ENCODE measurements around the gene DNAH9.

The DNAH9 gene

DNA sequence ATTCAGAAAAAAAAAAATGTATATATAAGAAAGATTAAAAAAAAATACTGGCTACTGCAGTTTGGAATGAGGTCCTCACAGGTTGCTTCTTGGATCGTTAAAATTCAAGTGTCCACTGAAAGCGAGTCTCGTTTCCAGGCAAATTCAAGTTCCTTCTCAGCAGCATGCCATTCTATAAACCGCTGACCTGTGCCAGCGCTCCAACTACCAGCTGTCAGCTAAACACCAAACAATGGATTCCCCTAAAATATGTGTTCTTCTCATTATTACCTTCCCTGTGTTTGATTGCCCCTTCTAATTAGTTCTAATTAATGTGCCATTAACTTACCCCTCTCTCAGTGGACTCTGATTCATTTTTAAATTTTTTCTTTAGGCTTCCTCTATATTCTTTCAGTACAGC, 92.4 kb downstream of the DNAH9 start:
- no peak overlapping the region for H3K27ac Mint-ChIP-seq
- H3K9me3 Mint-ChIP-seq = no peaks in the 10 kb centered on the region
- H3K4me1 Mint-ChIP-seq (ENCODE audit: low read depth) = no peaks in the 10 kb centered on the region
- H3K27me3 Mint-ChIP-seq = no peaks in the 10 kb centered on the region
- no peak overlapping the region for H3K4me3 Mint-ChIP-seq
- H3K36me3 Mint-ChIP-seq (ENCODE audit: low read depth) = no peaks in the 10 kb centered on the region

DNA sequence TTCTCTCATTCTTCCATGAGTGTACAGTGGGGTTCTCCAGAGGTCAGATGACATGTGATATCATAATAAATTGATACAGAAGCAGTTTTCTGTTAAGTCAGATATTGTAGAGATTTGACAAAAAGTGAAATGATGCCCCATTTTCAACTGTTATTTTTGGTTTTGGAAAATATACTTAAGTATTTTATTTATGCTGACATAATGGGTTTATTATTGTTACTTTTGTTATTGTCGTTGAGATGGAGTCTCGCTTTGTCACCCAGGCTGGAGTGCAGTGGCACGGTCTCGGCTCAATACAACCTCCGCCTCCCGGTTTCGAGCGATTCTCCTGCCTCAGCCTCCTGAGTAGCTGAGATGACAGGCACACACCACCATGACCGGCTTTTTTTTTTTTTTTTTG, 94.4 kb downstream of the DNAH9 start:
- Mint-ChIP-seq H3K4me3 (no peak overlapping the region), H3K4me1 (ENCODE audit: low read depth) (no peaks in the 10 kb centered on the region), H3K27ac (no peak overlapping the region), H3K27me3 (no peaks in the 10 kb centered on the region), H3K9me3 (peaks cover 3% of the 10 kb centered on the region), H3K36me3 (ENCODE audit: low read depth) (no peaks in the 10 kb centered on the region)

DNA sequence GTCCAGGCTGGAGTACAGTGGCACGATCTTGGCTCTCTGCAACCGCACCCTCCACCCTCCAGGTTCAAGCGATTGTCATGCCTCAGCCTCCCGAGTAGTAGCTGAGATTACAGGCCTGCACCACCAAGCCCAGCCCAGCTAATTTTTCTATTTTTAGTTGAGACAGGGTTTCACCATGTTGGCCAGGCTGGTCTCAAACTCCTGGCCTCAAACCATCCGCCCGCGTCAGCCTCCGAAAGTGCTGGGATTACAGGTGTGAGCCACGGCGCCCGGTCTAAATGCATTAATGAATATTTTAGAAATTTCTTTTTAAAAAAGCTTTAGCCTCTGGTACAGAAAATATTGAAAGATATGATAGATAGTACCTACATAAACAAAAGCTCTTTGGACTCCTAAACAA, 95.0 kb downstream of the DNAH9 start:
- Mint-ChIP-seq H3K36me3 (ENCODE audit: low read depth) (no peaks in the 10 kb centered on the region), H3K4me3 (no peak overlapping the region), H3K9me3 (peaks cover 4% of the 10 kb centered on the region), H3K27me3 (no peaks in the 10 kb centered on the region), H3K27ac (no peak overlapping the region), H3K4me1 (ENCODE audit: low read depth) (no peaks in the 10 kb centered on the region)

DNA sequence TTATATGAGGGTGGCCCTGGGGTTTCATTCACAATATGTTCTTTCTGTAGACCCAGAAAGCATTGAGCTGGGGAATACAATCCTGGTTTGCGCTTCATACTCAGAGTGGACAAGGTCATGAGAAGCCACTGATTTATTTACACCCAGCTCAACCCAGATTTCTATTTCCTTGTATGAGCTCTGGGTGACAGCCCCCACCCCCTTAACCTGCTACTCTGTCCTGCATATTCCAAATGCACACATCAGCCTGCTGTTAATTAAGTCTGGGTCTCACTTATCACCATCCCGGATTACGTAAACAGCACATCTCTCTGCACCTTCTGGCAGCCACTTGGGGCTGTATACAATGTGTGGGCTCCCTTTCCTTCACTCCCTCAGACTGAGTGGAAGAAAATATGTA, 102.4 kb downstream of the DNAH9 start:
- H3K4me3 Mint-ChIP-seq = no peak overlapping the region
- no peaks in the 10 kb centered on the region for H3K4me1 Mint-ChIP-seq (ENCODE audit: low read depth)
- no peak overlapping the region for H3K27ac Mint-ChIP-seq
- peaks cover 18% of the 10 kb centered on the region for H3K9me3 Mint-ChIP-seq
- H3K27me3 Mint-ChIP-seq = no peaks in the 10 kb centered on the region
- H3K36me3 Mint-ChIP-seq (ENCODE audit: low read depth) = no peaks in the 10 kb centered on the region

DNA sequence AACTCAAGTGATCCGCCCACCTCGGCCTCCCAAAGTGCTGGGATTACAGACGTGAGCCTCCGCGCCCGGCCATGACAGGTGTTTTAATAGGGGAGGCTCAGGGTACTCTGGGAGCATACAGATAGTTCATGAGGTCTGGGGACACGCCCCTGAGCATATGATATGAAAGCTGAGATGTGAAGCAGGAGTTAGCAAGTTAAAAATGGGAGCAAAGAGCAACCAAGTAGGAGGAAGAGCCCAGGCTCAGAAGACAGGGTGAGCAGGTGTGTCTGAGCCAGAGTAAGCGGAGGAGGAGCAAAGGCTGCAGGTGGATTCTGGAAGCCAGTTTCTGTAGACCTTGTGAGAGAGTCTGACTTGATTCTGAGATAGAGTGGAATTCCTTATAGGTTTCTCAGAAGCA, 103.6 kb downstream of the DNAH9 start:
- H3K9me3 Mint-ChIP-seq = peaks cover 18% of the 10 kb centered on the region
- no peak overlapping the region for H3K4me3 Mint-ChIP-seq
- no peak overlapping the region for H3K27ac Mint-ChIP-seq
- H3K4me1 Mint-ChIP-seq (ENCODE audit: low read depth) = no peaks in the 10 kb centered on the region
- no peaks in the 10 kb centered on the region for H3K27me3 Mint-ChIP-seq
- no peaks in the 10 kb centered on the region for H3K36me3 Mint-ChIP-seq (ENCODE audit: low read depth)

DNA sequence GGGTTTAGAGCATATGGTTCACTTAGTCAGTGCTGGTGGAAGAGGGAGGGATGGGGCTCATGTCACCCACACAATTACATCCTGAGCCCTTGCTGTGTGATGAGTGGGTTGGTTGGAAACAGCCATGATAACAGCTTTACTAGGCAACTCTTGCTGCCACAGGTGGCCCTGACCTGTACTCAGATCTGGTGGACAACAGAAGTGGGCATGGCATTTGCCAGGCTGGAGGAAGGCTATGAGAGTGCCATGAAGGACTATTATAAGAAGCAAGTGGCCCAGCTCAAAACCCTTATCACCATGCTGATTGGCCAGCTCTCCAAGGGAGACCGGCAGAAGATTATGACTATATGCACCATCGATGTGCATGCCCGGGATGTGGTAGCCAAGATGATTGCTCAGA, 105.8 kb downstream of the DNAH9 start:
- Mint-ChIP-seq H3K36me3 (ENCODE audit: low read depth) (no peaks in the 10 kb centered on the region), H3K4me1 (ENCODE audit: low read depth) (no peaks in the 10 kb centered on the region), H3K4me3 (no peak overlapping the region), H3K9me3 (peaks cover 14% of the 10 kb centered on the region), H3K27me3 (no peaks in the 10 kb centered on the region), H3K27ac (no peak overlapping the region)

DNA sequence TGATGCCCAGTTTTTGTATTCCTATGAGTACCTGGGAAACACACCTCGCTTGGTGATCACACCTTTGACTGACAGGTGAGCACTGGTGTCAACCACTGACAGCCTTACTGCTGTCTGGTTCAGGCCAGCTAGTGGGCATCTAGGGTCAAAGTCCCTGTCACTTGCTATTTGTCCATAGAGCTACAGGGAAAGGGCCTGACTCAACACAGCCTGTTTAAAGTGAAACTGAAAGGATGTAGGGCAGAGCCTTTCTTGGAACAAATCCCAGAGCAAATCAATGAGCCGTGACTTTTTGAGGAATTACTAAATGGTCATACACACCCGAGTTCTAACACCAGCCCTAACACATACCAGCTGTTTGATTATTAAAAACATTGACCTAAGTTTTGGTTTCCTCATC, 106.8 kb downstream of the DNAH9 start:
- peaks cover 9% of the 10 kb centered on the region for H3K9me3 Mint-ChIP-seq
- H3K27me3 Mint-ChIP-seq = no peaks in the 10 kb centered on the region
- H3K4me1 Mint-ChIP-seq (ENCODE audit: low read depth) = no peaks in the 10 kb centered on the region
- no peak overlapping the region for H3K4me3 Mint-ChIP-seq
- no peak overlapping the region for H3K27ac Mint-ChIP-seq
- H3K36me3 Mint-ChIP-seq (ENCODE audit: low read depth) = no peaks in the 10 kb centered on the region

DNA sequence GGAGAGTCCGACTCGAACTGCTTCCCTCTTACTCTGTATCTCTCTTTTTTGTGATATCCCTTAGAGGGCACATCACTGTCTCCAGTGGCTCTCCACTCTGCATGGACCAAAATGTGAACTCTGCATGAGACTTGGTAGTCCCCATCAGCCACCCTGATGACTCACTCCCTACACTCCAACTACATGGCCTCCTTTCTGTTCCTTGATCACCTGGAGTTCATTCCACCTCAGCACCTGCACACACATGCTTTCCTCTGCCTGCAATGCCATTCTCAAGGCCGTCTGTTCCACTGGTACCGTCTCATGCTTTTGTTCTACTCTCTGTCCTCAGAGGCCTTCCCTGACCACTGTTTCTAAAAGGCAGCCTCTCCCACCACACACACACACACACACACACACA, 109.3 kb downstream of the DNAH9 start:
- H3K27me3 Mint-ChIP-seq = no peaks in the 10 kb centered on the region
- H3K4me1 Mint-ChIP-seq (ENCODE audit: low read depth) = no peaks in the 10 kb centered on the region
- H3K4me3 Mint-ChIP-seq = no peak overlapping the region
- peaks cover under 1% of the 10 kb centered on the region for H3K9me3 Mint-ChIP-seq
- no peak overlapping the region for H3K27ac Mint-ChIP-seq
- H3K36me3 Mint-ChIP-seq (ENCODE audit: low read depth) = no peaks in the 10 kb centered on the region

DNA sequence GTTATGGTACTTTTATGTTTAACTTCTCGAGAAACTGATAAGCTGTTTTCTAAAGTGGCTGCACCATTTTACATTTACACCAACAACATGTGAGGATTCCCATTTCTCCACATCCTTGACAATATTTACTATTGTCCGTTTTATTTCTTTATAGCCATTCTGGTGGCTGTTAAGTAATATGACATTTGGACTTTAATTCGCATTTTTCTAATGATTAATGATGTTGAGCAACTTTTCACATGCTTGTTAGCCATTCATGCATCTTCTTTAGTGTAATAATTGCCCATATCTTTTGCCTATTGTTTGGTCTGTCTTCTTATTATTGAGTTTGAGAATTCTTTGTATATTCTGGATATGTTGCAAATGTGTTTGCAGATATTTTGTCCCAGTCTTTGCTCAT, 114.2 kb downstream of the DNAH9 start:
- H3K4me1 Mint-ChIP-seq (ENCODE audit: low read depth) = no peaks in the 10 kb centered on the region

DNA sequence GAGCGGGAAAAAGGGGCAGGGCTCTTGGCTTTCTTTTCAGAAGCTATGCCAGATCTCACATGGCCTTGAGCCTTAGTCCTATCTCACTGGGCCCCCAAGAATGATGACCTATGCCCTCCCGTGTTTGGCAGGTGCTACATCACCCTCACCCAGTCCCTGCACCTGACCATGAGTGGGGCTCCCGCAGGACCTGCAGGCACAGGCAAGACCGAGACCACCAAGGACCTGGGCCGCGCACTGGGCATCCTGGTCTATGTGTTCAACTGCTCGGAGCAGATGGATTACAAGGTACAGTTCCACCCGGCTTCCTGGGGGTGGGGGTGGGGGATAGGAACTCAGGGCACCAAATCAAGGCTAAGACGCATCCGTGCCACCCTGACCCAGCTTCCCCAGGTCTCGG, 120.9 kb downstream of the DNAH9 start:
- Mint-ChIP-seq H3K9me3 (no peaks in the 10 kb centered on the region), H3K27me3 (no peaks in the 10 kb centered on the region), H3K4me1 (ENCODE audit: low read depth) (no peaks in the 10 kb centered on the region), H3K27ac (no peak overlapping the region), H3K36me3 (ENCODE audit: low read depth) (no peaks in the 10 kb centered on the region), H3K4me3 (no peak overlapping the region)

More for the DNA sequence above, 114.2 kb downstream of the DNAH9 start:
- no peaks in the 10 kb centered on the region for H3K36me3 Mint-ChIP-seq (ENCODE audit: low read depth)
- no peak overlapping the region for H3K27ac Mint-ChIP-seq
- no peaks in the 10 kb centered on the region for H3K27me3 Mint-ChIP-seq
- no peaks in the 10 kb centered on the region for H3K9me3 Mint-ChIP-seq
- no peak overlapping the region for H3K4me3 Mint-ChIP-seq

DNA sequence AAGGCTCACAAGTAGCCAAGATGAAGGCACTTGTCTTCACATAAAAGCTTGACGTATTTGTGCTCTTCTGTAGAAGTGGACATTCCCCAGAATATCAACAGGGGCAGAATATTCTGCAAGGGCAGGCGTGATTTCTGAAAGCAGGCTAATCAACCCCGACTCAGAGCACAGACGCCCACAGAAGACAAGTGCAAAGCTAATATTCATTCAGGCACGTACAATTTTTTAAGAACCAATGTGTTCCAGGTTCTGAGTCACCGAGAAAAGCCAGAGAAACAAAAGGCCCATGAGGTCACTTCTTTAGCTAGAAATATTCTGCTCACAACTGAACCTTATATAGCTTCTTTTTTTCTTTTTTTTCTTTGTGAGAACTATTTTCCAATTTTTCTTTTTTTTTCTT, 121.6 kb downstream of the DNAH9 start:
- no peaks in the 10 kb centered on the region for H3K9me3 Mint-ChIP-seq
- no peaks in the 10 kb centered on the region for H3K36me3 Mint-ChIP-seq (ENCODE audit: low read depth)
- no peaks in the 10 kb centered on the region for H3K4me1 Mint-ChIP-seq (ENCODE audit: low read depth)
- H3K27ac Mint-ChIP-seq = no peak overlapping the region
- H3K27me3 Mint-ChIP-seq = no peaks in the 10 kb centered on the region
- no peak overlapping the region for H3K4me3 Mint-ChIP-seq

DNA sequence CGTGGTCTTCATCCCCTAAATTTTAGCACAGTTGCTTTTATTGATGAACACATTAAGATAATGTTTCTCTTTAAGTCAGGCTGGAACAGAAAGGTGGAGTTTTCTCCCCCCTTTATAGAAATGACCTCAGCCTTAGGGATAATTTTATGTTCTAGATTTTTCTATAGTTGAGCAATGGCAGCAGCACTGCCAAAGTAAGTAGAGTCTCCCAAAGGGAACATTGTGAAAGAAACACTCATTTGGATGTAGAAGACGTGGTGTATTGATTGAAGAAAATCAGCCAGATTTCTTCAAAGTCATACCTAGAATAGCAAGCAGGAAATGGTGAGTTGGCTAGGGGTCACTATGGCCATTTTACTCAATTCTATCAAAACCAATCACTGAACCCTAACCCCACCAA, 122.5 kb downstream of the DNAH9 start:
- Mint-ChIP-seq H3K27ac (no peak overlapping the region), H3K4me3 (no peak overlapping the region), H3K27me3 (no peaks in the 10 kb centered on the region), H3K9me3 (peaks cover 1% of the 10 kb centered on the region), H3K36me3 (ENCODE audit: low read depth) (no peaks in the 10 kb centered on the region), H3K4me1 (ENCODE audit: low read depth) (no peaks in the 10 kb centered on the region)

DNA sequence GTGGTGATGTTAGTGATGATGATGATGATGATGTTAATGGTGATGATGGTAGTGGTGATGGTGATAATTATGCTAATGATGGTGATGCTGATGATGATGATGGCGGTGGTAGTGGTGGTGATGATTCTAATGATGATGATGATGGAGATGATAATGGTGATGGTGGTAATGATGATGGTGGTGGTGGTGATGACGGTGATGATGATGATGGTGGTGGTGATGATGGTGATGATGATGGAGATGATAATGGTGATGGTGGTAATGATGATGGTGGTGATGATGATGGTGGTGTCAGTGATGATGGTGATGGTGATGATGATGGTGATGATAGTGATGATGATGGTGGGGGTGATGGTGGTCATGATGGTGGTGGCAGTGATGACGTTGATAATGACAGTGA, 132.5 kb downstream of the DNAH9 start:
- Mint-ChIP-seq H3K27ac (no peak overlapping the region), H3K4me3 (no peak overlapping the region), H3K4me1 (ENCODE audit: low read depth) (no peaks in the 10 kb centered on the region), H3K9me3 (peaks cover 8% of the 10 kb centered on the region), H3K36me3 (ENCODE audit: low read depth) (no peaks in the 10 kb centered on the region), H3K27me3 (no peaks in the 10 kb centered on the region)

DNA sequence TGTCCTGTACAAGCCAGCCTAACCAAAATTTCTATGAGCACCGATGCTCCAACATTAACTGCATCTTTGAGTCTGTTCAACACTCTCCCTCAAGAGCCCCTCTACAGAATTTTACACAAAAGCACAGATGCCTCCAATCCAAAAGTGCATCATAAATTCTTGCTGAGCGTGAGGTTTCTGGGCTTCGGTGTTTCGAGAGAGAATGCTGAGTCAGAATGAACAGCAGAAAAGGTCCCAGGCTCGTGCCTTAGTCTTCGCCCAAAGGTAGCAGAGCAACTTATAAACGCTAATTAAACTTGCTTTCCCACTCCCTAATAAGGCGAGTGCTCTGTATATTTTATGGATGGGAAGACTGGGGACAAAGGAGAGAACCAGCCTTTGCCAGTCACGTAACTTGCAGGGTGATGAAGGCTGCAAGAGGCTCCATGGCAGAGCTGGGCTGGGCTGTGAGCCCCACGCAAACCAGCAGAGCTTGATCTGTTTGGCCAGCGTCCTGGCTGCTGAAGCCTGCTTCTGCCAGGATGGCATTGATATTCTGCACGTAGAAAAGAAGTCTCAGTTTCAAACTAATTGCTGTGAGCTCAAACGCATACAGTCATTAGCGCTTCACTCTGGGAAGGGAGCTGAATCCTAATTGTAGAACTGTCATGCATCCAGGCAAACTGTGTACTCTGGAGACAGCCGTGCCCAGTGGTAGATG, 138.5 kb downstream of the DNAH9 start:
- Mint-ChIP-seq H3K27me3 (no peaks in the 10 kb centered on the region), H3K27ac (no peak overlapping the region), H3K36me3 (ENCODE audit: low read depth) (no peaks in the 10 kb centered on the region), H3K9me3 (peaks cover 4% of the 10 kb centered on the region), H3K4me3 (no peak overlapping the region), H3K4me1 (ENCODE audit: low read depth) (no peaks in the 10 kb centered on the region)

DNA sequence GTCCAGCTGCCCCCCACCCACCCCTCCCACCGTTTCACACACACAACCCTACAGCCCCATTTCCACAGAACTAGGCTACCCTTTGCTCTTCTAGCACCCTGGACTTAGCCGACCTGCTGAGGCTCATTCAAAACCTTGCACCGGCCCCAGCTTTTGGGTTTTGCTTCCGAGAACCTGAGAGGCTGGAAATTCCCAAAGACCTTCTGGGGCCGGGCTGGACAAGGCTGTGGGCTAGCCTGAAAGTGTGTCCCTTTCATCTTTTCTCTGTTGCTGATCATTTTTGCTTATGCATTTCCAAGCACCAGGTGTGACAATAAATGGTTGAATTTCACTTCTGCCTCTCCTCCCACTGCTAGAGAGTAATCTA, 139.0 kb downstream of the DNAH9 start:
- Mint-ChIP-seq H3K27ac (no peak overlapping the region), H3K27me3 (no peaks in the 10 kb centered on the region), H3K4me3 (no peak overlapping the region), H3K36me3 (ENCODE audit: low read depth) (no peaks in the 10 kb centered on the region), H3K9me3 (peaks cover 4% of the 10 kb centered on the region), H3K4me1 (ENCODE audit: low read depth) (no peaks in the 10 kb centered on the region)

DNA sequence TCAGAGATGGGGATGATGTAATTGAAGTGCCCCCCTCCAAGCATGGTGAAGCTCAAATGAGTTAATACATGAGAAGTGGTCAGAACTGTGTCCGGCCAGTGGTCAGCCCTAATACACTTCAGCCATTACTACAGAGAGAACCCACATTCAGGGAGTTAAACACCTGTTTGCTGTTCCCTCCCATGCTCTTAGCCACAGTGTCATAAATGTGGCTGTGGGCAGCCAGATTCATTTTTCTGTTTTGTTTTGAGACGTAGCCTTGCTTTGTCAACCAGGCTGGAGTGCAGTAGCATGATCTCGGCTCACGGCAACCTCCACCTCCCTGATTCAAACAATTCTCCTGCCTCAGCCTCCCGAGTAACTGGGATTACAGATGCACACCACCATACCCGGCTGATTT, 139.9 kb downstream of the DNAH9 start:
- no peaks in the 10 kb centered on the region for H3K36me3 Mint-ChIP-seq (ENCODE audit: low read depth)
- H3K4me3 Mint-ChIP-seq = no peak overlapping the region
- H3K27me3 Mint-ChIP-seq = no peaks in the 10 kb centered on the region
- H3K27ac Mint-ChIP-seq = no peak overlapping the region
- no peaks in the 10 kb centered on the region for H3K4me1 Mint-ChIP-seq (ENCODE audit: low read depth)
- H3K9me3 Mint-ChIP-seq = no peaks in the 10 kb centered on the region

Data from stimulated activated naive CD8-positive, alpha-beta T cell treated with anti-CD3 and anti-CD28 coated beads, Interleukin-15, Interleukin-2, amounts not matched to agents 100 ng/mL and 50 ng/mL, for 24 hours (primary cell).